Activated CD4-positive, alpha-beta memory T cell treated with anti-CD3 and anti-CD28 coated beads for 36 hours (primary cell): ENCODE results near the gene DYNLT3. TPM values are rescaled to one million over a fixed set of nuclear protein-coding genes. Genes with fewer than 3 reads are reported as not detected.

Experiments
- CTCF ChIA-PET: fragments of 350-600 bp; sonication (Branson Sonifier 250); formaldehyde crosslinking; loops from one replicate; lab custom pipeline; 2021; ENCODE audit warnings: antibody characterized with exemption, inconsistent platforms; lab: Charles Lee
- POLR2A ChIA-PET: fragments of 350-600 bp; sonication (Branson Sonifier 250); formaldehyde crosslinking; loops from one replicate; lab custom pipeline; 2021; ENCODE audit warnings: antibody characterized with exemption; lab: Charles Lee
- DNase-seq: peaks from one replicate; pipeline ENCODE4 v3.0.0-alpha.2; 2020
- H3K27ac Mint-ChIP-seq: one replicate; pipeline ENCODE4 v1.8.0; 2021; ENCODE audit warnings: mixed read lengths
- H3K27me3 Mint-ChIP-seq: one replicate; pipeline ENCODE4 v1.8.0; 2021; ENCODE audit warnings: mixed read lengths
- H3K36me3 Mint-ChIP-seq: one replicate; pipeline ENCODE4 v1.8.0; 2021; ENCODE audit warnings: mixed read lengths
- H3K4me1 Mint-ChIP-seq: one replicate; pipeline ENCODE4 v1.8.0; 2021; ENCODE audit warnings: low read depth, mixed read lengths
- H3K4me3 Mint-ChIP-seq: one replicate; pipeline ENCODE4 v1.8.0; 2021; ENCODE audit warnings: mild to moderate bottlenecking, mixed read lengths
- H3K9me3 Mint-ChIP-seq: one replicate; pipeline ENCODE4 v1.8.0; 2021; ENCODE audit warnings: mixed read lengths
- intact Hi-C: fragments of 100-400 bp; cut with micrococcal nuclease; formaldehyde crosslinking; loops from one replicate; pipeline ENCODE4 v1.15.1; 2023
- total RNA-seq, 2 experiments: library from RNA; stranded (reverse); gene quantifications; one replicate each; pipeline ENCODE4 v1.2.3, GENCODE V29; 2021

The DYNLT3 gene
- total RNA-seq, 2 experiments from 2014 or later = 27.2 to 27.7 TPM

DNA sequence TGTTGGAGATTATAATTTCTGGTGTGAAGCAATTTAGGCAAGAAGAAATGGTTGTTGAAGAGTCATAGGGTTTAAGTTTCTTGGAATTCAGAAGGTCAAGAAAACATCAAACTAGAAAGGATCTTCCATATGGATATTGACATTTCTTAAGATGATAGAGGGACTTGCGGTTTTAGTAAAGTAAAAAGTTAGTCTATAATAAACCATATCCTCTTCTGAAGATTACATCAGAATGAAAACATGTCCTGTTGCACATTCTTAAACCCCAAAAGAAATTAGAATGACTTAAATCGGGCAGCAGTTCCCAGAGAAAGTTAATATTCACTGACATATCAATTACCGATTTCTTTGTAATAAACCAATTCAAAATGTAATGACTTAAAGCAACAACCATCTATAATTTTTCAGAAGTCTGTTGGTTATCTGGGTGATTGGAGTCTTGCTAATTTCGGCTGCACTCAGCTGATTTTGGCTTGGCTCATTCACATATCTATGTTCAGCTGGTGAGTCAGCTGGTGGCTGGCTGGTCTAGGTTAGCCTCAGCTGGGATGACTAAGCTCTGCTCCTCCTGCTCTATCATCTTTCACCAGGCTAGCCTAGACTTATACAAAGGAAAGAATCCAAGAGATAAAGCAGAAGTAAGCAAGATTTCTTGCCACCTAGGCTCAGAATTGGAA, 24.4 kb upstream of the DYNLT3 start:
- Mint-ChIP-seq H3K4me1 (peaks cover 7% of the 10 kb centered on the region), H3K4me3 (no peak overlapping the region), H3K9me3 (peaks cover 3% of the 10 kb centered on the region), H3K27ac (no peak overlapping the region), H3K36me3 (no peaks in the 10 kb centered on the region), H3K27me3 (peaks cover 2% of the 10 kb centered on the region)
- POLR2A ChIA-PET = no interaction called here
- CTCF ChIA-PET = no interaction called here
- intact Hi-C loops = loop anchor here (1.0 kb wide), 1 partner anchor 25 kb away; no protein-coding TSS in a partner anchor
- peak; percentile 38 for DNase-seq

GRCh38 chrX:37867536-37868153, 20.3 kb upstream of the DYNLT3 start:
- ChIA-PET POLR2A (no interaction called here), CTCF (no interaction called here)
- Mint-ChIP-seq H3K36me3 (no peaks in the 10 kb centered on the region), H3K4me3 (no peak overlapping the region), H3K27me3 (no peaks in the 10 kb centered on the region), H3K4me1 (peaks cover 7% of the 10 kb centered on the region), H3K27ac (no peak overlapping the region), H3K9me3 (peaks cover 3% of the 10 kb centered on the region)
- intact Hi-C loops = no loop called here
- DNase-seq = no peak

- DNase-seq = no peak
- H3K4me3 Mint-ChIP-seq = no peak overlapping the region
- no peak overlapping the region for H3K27ac Mint-ChIP-seq
- ChIA-PET CTCF (no interaction called here), POLR2A (no interaction called here)
- H3K9me3 Mint-ChIP-seq = peaks cover 3% of the 10 kb centered on the region
- intact Hi-C loops = no loop called here
- no peaks in the 10 kb centered on the region for H3K27me3 Mint-ChIP-seq
- no peaks in the 10 kb centered on the region for H3K36me3 Mint-ChIP-seq
- H3K4me1 Mint-ChIP-seq = peaks cover 7% of the 10 kb centered on the region
Measured at GRCh38 chrX:37863728-37864127, 16.4 kb upstream of the DYNLT3 start.

- intact Hi-C loops = no loop called here
- Mint-ChIP-seq H3K36me3 (no peaks in the 10 kb centered on the region), H3K9me3 (peaks cover 3% of the 10 kb centered on the region), H3K4me3 (no peak overlapping the region), H3K27ac (no peak overlapping the region), H3K4me1 (peaks cover 3% of the 10 kb centered on the region), H3K27me3 (no peaks in the 10 kb centered on the region)
- ChIA-PET POLR2A (no interaction called here), CTCF (no interaction called here)
- DNase-seq = no peak
Measured at GRCh38 chrX:37862851-37863250, 15.5 kb upstream of the DYNLT3 start.

- Mint-ChIP-seq H3K4me3 (no peak overlapping the region), H3K36me3 (no peaks in the 10 kb centered on the region), H3K9me3 (no peaks in the 10 kb centered on the region), H3K4me1 (no peaks in the 10 kb centered on the region), H3K27ac (no peak overlapping the region), H3K27me3 (no peaks in the 10 kb centered on the region)
- POLR2A ChIA-PET = no interaction called here
- CTCF ChIA-PET = no interaction called here
- intact Hi-C loops = no loop called here
- no peak for DNase-seq
Measured at GRCh38 chrX:37860721-37861120, 13.3 kb upstream of the DYNLT3 start.

- no peaks in the 10 kb centered on the region for H3K4me1 Mint-ChIP-seq
- H3K27ac Mint-ChIP-seq = no peak overlapping the region
- intact Hi-C loops = no loop called here
- no peak for DNase-seq
- no peak overlapping the region for H3K4me3 Mint-ChIP-seq
- H3K27me3 Mint-ChIP-seq = no peaks in the 10 kb centered on the region
- no peaks in the 10 kb centered on the region for H3K36me3 Mint-ChIP-seq
- POLR2A ChIA-PET = no interaction called here
- CTCF ChIA-PET = no interaction called here
- no peaks in the 10 kb centered on the region for H3K9me3 Mint-ChIP-seq
Measured at GRCh38 chrX:37854748-37855147, 7.4 kb upstream of the DYNLT3 start.

DNA sequence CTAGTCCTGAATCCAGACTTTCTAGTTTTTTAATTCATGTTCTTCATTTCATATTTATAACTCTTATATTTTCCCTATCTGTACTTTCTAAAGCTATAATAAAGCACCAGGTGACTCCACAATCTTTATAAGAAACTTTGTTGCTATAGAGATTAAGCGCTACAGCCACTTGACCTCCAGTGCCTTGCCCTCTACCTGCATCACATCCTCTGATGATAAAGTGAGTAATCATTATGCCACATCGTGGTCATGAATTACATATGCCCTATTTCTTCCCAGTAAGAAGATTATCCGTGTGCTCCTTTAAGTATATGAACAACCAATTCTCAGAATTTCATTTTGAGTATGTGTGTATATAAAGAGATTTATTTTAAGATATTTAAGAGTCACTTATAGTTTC, 6.8 kb upstream of the DYNLT3 start:
- intact Hi-C loops = no loop called here
- POLR2A ChIA-PET = no interaction called here
- Mint-ChIP-seq H3K36me3 (no peaks in the 10 kb centered on the region), H3K4me3 (no peak overlapping the region), H3K27ac (no peak overlapping the region), H3K27me3 (no peaks in the 10 kb centered on the region), H3K4me1 (no peaks in the 10 kb centered on the region), H3K9me3 (no peaks in the 10 kb centered on the region)
- DNase-seq = no peak
- CTCF ChIA-PET = no interaction called here

DNA sequence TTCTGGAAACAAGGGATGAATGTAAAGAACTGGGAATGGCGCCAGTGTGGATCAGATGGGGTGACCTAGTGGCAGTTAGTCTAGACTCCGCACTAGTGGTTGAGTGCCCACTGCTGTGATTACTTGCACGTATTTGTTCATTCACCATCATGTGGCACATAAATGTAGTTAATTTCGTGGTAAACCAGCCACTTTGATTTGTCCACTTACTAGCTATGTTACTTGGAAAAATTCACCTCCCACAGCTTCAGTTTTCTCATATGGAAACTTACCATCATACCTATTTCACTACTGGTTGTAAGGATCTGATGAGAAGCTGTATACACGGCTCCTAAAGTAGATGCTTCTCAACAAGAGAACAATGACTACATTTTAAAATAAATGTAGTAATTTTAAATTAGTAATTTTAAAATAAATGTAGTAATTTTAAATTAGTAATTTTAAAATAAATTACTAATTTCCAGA, 394 bp upstream of the DYNLT3 start:
- no peaks in the 10 kb centered on the region for H3K27me3 Mint-ChIP-seq
- POLR2A ChIA-PET = no interaction called here
- no peaks in the 10 kb centered on the region for H3K9me3 Mint-ChIP-seq
- peak overlapping the region; percentile 70 for H3K4me3 Mint-ChIP-seq
- intact Hi-C loops = loop anchor here (1.0 to 10.0 kb wide), 2 partner anchors 101 to 127 kb away; no protein-coding TSS in a partner anchor
- H3K4me1 Mint-ChIP-seq = peaks cover 22% of the 10 kb centered on the region
- H3K36me3 Mint-ChIP-seq = peaks cover 2% of the 10 kb centered on the region
- DNase-seq = no peak
- H3K27ac Mint-ChIP-seq = peak overlapping the region; percentile 87
- CTCF ChIA-PET = interaction anchor here (1.0 kb wide), 1 partner anchor 102 kb away, joined by 3 read pairs; no protein-coding TSS in a partner anchor

DNA sequence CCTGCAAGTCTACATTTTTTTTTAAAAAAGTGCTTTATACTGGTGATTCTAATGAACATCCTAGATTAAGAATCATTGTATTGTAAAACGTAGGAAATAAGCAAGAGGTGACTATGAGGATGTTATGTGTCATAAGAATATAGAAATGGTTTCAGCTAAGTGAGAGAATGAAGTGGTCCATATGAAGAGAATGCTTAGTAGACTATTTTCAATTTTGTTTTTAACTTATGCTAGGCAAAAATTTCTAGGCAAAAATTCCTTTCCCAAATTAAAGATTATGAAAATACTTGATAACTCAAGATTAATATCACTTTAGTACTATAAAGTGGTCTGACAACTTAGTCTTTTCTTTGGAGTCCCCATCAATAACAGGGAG, 825 bp downstream of the DYNLT3 start:
- intact Hi-C loops = loop anchor here (1.0 to 10.0 kb wide), 2 partner anchors 26 to 128 kb away; no protein-coding TSS in a partner anchor
- POLR2A ChIA-PET = interaction anchor here (1.2 kb wide), 1 partner anchor 101 kb away, joined by 3 read pairs; no protein-coding TSS in a partner anchor

DNA sequence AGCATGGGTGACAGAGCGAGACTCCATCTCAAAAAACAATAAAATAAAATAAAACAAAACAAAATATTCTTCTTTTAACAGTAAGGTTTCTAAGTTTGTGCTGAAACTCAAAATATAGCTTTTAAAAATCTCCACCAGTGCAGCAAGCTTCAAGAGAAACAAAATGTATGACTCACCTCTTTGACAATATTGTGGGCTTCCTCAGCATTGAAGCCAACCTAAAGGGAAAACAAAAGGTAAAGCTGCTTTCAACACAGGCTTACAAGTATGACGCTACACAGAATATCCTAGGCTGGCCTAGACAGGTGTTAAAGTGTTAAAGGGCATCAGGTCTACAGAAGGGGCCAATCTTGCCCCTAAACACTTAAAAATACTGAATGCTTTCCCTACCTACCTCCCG, 1.2 kb downstream of the DYNLT3 start:
- Mint-ChIP-seq H3K27me3 (no peaks in the 10 kb centered on the region), H3K9me3 (no peaks in the 10 kb centered on the region), H3K4me3 (peak overlapping the region; percentile 70), H3K27ac (peak overlapping the region; percentile 81), H3K4me1 (peaks cover 24% of the 10 kb centered on the region), H3K36me3 (peaks cover 4% of the 10 kb centered on the region)
- DNase-seq = no peak
- CTCF ChIA-PET = interaction anchor here (1.4 kb wide), 1 partner anchor 101 kb away, joined by 9 read pairs; no protein-coding TSS in a partner anchor
- POLR2A ChIA-PET = interaction anchor here (1.2 kb wide), 1 partner anchor 100 kb away, joined by 3 read pairs; no protein-coding TSS in a partner anchor
- intact Hi-C loops = loop anchor here (1.0 to 10.0 kb wide), 2 partner anchors 26 to 129 kb away; no protein-coding TSS in a partner anchor

More for the DNA sequence above, 825 bp downstream of the DYNLT3 start:
- no peak for DNase-seq
- Mint-ChIP-seq H3K4me3 (peak overlapping the region; percentile 70), H3K27ac (peak overlapping the region; percentile 81), H3K36me3 (peaks cover 2% of the 10 kb centered on the region), H3K27me3 (no peaks in the 10 kb centered on the region), H3K9me3 (no peaks in the 10 kb centered on the region), H3K4me1 (peaks cover 22% of the 10 kb centered on the region)
- CTCF ChIA-PET = interaction anchor here (1.4 kb wide), 1 partner anchor 101 kb away, joined by 9 read pairs; no protein-coding TSS in a partner anchor

DNA sequence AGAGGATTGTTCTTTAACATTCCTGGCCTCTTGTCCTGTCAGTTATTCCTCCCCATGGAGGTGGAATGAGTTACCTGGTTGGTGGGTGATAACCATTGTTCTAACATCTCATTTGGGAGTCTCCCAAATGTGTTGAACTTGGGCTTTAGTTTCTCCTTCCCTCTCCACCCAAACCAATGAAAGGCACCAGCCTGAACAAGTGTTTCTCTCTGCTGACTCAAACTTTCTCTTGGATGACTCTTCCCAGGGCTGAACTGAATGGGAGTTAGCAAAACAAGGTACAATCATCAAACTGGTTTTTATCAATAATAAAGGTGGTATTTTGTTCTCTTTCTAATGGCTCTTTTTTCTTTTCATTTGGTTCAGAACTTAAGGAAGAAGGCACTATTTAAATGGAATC, 2.7 kb downstream of the DYNLT3 start:
- intact Hi-C loops = loop anchor here (10.0 kb wide), 1 partner anchor 130 kb away; no protein-coding TSS in a partner anchor
- DNase-seq = no peak
- Mint-ChIP-seq H3K27me3 (no peaks in the 10 kb centered on the region), H3K4me1 (peaks cover 26% of the 10 kb centered on the region), H3K27ac (no peak overlapping the region), H3K36me3 (peaks cover 8% of the 10 kb centered on the region), H3K9me3 (no peaks in the 10 kb centered on the region), H3K4me3 (no peak overlapping the region)
- ChIA-PET CTCF (no interaction called here), POLR2A (no interaction called here)

DNA sequence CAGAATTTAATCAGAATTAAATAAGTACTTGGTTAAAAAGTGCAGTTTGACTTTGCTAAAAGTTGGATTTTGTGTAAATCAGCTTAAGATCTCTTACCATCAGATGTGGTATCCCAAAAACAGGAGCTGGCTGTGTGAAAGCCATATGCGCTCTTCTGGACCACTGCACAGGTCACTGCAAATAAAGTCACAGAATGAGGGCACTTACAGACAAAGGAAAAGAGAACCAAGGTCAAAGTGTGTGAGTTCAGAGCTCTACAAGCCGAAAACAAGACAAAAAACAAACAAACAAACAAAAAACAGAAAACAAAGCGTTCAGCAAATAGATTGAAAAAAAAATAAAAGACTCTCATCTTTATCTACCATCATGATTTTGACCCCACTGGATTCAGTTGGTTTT, 6.4 kb downstream of the DYNLT3 start:
- ChIA-PET CTCF (interaction anchor here (0.8 to 0.9 kb wide), 2 partner anchors 16 to 95 kb away, joined by 3 to 4 read pairs; no protein-coding TSS in a partner anchor), POLR2A (no interaction called here)
- Mint-ChIP-seq H3K27me3 (no peaks in the 10 kb centered on the region), H3K36me3 (peaks cover 11% of the 10 kb centered on the region), H3K4me1 (peaks cover 19% of the 10 kb centered on the region), H3K9me3 (no peaks in the 10 kb centered on the region), H3K27ac (no peak overlapping the region), H3K4me3 (no peak overlapping the region)
- intact Hi-C loops = loop anchor here (10.0 kb wide), 1 partner anchor 134 kb away; no protein-coding TSS in a partner anchor
- DNase-seq = no peak
